Spinal cord (tissue), 10 donors: Measurements from ENCODE around the gene TACR2. TPM values are rescaled to one million over a fixed set of nuclear protein-coding genes. Genes with fewer than 3 reads are reported as not detected.

Experiments used
- DNase-seq, 6 donors: peaks; one replicate each; pipeline versions ENCODE4 v3.0.0 to v3.0.0-alpha.2; 2013 to 2015; ENCODE audit warnings: low spot score in 6 of 6, low read depth in 4 of 6
- H3K27ac ChIP-seq: one replicate; pipeline ENCODE4 v1.5.1; 2013; ENCODE audit warnings: low read depth, low read length, control low read depth
- H3K27me3 ChIP-seq: one replicate; pipeline ENCODE4 v1.6.1; 2013; ENCODE audit warnings: low read length; ENCODE audit not compliant: control insufficient read depth, insufficient read depth
- H3K36me3 ChIP-seq: one replicate; pipeline ENCODE4 v1.6.1; 2013; ENCODE audit warnings: low read length; ENCODE audit not compliant: control insufficient read depth, insufficient read depth
- H3K4me1 ChIP-seq: one replicate; pipeline ENCODE4 v1.6.1; 2013; ENCODE audit warnings: low read length; ENCODE audit not compliant: control insufficient read depth, insufficient read depth
- H3K4me3 ChIP-seq: one replicate; pipeline ENCODE4 v1.5.1; 2013; ENCODE audit warnings: low read depth, low read length, control low read depth
- H3K9me3 ChIP-seq: one replicate; pipeline ENCODE4 v1.6.1; 2013; ENCODE audit warnings: low read length; ENCODE audit not compliant: control insufficient read depth, insufficient read depth
- WGBS: methylation state at CpG from one replicate; pipeline ENCODE4 v1.1.5; 2013; ENCODE audit warnings: missing lambda C conversion rate; ENCODE audit not compliant: insufficient coverage; 5-methylcytosine and 5-hydroxymethylcytosine counted together
- polyA plus RNA-seq, 2 donors: library from polyadenylated mRNA; unstranded; fragments of 120-200 nt; gene quantifications; one replicate each; pipeline ENCODE4 v1.2.1, GENCODE V29; 2013; ENCODE audit not compliant: insufficient read length in 2 of 2
- total RNA-seq, 2 donors: library from RNA; depleted of rRNA in 1 of 2; stranded (reverse); fragments of 120-200 nt in 1 of 2; fragments of >200 nt in 1 of 2; gene quantifications; one replicate each; pipeline versions ENCODE4 v1.2.3 to v1.2.4, GENCODE V29; 2013 to 2014
- donor health status: healthy.

The TACR2 gene
- total and polyA plus RNA-seq, 4 donors = 0.10 to 1.8 (median 1.0) TPM

DNA sequence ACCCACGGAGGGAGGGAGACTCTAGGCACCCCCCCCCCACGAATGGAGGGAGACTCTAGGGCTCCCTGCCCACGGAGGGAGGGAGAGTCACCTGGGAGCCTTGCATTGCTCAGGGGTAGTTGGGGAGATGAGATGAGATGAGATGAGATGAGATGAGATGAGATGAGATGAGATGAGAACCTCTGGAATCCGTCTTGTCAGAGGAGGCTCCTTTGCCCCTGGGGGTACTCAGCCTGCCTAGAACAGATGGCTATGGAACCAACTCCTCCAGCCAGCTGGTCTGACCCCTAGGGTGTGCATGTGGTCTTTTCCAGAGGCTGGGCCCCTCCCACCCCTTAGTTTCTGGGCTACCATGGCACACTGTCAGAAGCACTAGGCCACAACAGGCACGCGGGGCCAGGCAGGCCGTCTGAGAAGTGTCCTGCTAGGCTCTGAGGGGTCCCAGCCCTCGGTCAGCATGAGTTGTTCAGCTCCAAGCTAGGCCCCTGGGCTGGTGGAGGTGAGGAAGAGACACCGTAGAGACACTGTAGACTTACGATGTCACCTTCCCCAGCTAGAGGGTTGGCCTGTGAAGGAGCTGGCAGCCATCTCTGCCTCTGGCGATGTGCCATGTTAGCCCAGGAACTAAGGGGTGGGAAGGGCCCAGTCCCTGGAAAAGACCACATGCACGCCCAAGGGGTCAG, 43.3 kb upstream of the TACR2 start:
- H3K4me1 ChIP-seq = peaks cover 35% of the 10 kb centered on the region
- no peak for DNase-seq
- H3K4me3 ChIP-seq = no peak overlapping the region
- H3K9me3 ChIP-seq = no peaks in the 10 kb centered on the region
- peaks cover 2% of the 10 kb centered on the region for H3K36me3 ChIP-seq
- 85% methylated on average over 8 of the region's 12 CpGs for WGBS
- no peaks in the 10 kb centered on the region for H3K27me3 ChIP-seq
- peak overlapping the region; percentile 33 for H3K27ac ChIP-seq

DNA sequence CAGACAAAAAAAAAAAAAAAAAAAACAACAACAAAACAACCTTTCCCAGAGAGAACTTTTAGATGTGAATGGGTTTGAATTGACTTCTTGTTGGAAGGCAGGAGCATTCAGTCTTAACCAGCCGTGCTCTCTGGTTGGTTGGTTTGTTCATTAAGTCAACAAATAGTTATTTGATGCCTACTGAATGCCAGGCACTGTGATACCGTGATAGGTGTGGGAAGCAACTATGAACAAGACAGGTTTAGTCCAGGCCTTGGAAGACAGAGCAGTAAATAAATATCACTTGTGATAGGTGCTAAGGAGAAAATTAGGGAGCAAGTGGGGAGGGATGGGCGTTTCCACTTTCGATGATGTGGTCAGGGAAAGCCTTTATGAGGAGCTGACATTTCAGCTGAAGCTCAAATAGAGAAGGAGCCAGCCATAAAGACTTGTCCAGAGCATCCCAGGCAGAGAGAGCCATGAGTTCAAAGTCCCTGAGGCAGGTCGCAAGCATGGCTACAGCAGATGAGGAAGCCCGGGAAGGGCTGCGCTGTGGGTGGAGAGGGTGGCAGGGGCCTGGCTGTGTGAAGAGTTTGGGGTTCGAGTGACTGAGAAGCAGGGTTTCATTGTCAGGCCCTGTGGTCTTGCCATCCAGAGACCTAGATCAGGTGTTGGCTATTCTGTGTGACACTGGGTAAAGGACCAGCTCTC, 42.5 kb upstream of the TACR2 start:
- no peak for DNase-seq
- Histone ChIP-seq H3K36me3 (peaks cover 2% of the 10 kb centered on the region), H3K27me3 (no peaks in the 10 kb centered on the region), H3K4me3 (no peak overlapping the region), H3K9me3 (no peaks in the 10 kb centered on the region), H3K27ac (no peak overlapping the region), H3K4me1 (peaks cover 27% of the 10 kb centered on the region)
- WGBS = 96% methylated on average over 8 of the region's 8 CpGs

DNA sequence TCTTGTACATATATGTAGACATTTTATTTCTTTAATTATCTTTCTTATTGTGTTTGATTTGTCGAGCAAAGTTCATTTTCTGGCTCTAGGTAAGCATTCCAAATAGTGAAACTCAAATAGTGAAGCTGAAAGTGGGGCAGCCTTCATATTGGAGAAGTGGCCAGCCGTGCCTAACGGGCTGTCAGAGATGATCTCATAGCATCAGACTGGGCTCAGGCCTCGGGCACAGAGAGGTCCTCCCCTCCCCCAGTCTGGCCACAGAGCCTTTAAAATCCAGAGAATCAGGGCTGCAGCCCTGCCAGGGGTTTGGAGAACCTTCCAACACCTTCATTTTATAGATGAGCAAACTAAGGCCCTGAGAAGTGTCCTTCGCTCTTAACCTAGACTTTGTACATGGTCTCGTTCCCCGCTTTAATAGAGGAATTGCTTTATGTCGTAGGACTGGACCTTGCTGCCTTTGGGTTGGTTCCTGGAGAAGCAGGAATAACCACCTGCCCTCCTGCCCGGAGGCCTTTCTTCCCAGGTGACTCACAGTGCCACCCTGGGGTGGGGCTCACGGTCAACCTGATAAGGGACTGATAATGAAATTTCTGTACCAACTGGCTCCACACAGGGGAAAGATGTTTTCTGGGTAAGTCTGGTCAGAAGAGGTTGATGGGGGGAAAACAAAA, 41.8 kb upstream of the TACR2 start:
- Histone ChIP-seq H3K27ac (peak overlapping the region; percentile 6), H3K9me3 (no peaks in the 10 kb centered on the region), H3K4me1 (peaks cover 23% of the 10 kb centered on the region), H3K4me3 (no peak overlapping the region), H3K36me3 (peaks cover 2% of the 10 kb centered on the region), H3K27me3 (no peaks in the 10 kb centered on the region)
- 80% methylated on average over 7 of the region's 10 CpGs for WGBS
- no peak for DNase-seq

DNA sequence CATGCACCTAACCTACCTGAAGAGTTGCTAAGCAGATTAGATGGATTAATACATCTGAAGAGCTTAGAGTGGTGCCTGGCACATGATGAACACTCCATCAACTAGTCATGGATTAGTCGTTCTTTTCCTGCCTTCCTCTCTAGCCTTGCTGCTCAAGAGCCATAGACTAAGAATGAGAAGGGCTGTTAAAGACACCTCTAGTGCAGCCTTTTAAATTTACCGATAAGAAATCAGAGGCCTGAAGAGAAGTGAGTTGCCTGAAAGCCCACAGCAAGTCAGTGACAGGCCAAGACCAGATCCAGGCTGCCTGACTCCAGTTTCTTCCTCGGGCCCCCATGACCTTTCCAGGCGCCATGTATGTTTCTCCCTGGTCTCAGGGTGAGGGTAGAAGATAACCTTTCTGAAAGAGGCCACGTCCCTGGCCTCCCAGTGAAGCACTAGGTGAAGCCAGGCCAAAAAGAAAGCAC, 41.1 kb upstream of the TACR2 start:
- Histone ChIP-seq H3K27me3 (no peaks in the 10 kb centered on the region), H3K4me1 (peaks cover 23% of the 10 kb centered on the region), H3K27ac (no peak overlapping the region)

DNA sequence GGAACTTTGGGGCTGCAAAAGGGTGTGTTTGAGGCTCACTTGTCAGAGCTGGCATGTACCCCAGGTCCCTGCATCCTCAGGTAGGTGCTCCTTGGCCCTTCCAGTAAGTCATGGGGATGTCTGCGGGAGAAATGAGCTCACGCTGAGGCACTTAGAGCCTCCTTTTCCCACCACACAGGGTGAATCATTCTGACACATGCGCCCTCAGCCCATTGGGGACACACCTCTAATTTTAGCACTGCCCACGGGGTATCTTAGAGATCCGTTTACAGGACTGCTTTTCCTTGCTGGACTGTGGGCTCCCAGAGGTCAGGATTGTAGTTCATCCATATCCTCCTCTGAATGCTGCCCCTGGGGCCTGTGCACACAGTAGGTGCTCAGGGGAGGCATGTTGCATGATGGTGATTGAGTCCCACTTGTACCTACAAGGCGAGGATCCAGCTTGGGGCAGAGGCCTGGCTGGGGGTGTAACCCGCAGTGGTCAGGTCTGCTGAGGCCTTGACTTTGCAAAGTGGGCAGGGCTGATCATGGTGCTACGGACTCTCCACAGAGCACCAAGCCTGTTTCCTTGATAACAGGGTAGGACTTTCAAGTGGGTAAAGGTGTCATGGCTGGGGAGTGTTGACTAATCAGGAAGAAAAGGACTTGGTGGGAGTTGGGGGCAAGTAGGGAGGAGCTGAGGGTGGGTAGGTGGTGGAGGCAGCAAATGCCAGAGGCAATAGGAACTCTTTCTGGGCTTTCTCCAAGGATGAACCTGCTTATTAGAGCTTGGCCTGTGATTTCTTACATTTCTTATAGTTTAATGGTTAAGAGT, 40.4 kb upstream of the TACR2 start:
- no peak overlapping the region for H3K4me3 ChIP-seq
- peaks cover 23% of the 10 kb centered on the region for H3K4me1 ChIP-seq
- no peak overlapping the region for H3K27ac ChIP-seq
- WGBS = 94% methylated on average over 8 of the region's 8 CpGs
- no peak for DNase-seq
- H3K9me3 ChIP-seq = no peaks in the 10 kb centered on the region
- H3K36me3 ChIP-seq = peaks cover 2% of the 10 kb centered on the region
- H3K27me3 ChIP-seq = no peaks in the 10 kb centered on the region

More for the DNA sequence above, 41.1 kb upstream of the TACR2 start:
- peaks cover 2% of the 10 kb centered on the region for H3K36me3 ChIP-seq
- 85% methylated on average over 4 of the region's 5 CpGs for WGBS
- no peaks in the 10 kb centered on the region for H3K9me3 ChIP-seq
- H3K4me3 ChIP-seq = no peak overlapping the region
- DNase-seq = no peak

DNA sequence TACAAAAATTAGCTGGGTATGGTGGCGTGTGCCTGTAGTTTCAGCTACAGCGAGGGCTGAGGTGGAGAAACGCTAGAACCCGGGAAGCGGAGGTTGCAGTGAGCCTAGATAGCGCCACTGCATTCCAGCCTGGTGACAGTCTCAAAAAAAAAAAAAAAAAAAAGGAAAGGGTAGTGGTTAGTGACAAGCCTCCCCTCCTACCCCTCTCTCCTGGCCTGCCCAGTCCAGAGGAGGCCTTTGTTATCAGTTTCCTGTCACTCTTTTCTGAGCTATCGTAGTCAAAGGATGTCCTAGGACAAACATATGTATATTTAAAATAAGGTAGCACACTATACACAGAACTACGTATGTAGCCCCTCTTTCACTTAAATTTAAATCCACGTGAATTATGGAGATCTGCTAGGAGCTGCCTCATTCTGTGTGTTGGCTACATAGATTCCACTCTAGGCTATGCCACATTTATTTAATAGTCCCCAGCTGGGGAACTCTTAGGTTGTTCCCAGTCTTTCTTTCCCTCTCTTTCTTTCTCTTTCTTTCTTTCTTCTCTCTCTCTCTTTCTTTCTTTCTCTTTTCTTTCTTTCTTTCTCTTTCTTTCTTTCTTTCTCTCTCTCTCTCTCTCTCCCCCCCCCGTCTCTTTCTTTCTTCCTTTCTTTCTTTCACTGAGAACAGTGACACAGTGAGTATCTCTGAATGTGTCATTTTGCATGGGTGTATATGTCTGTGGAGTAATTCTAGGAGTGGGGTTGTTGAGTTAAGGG, 38.5 kb upstream of the TACR2 start:
- H3K27ac ChIP-seq = no peak overlapping the region
- H3K4me3 ChIP-seq = no peak overlapping the region
- WGBS = 80% methylated on average over 2 of the region's 10 CpGs
- H3K36me3 ChIP-seq = peaks cover 2% of the 10 kb centered on the region
- DNase-seq = no peak
- H3K9me3 ChIP-seq = no peaks in the 10 kb centered on the region
- peaks cover 28% of the 10 kb centered on the region for H3K4me1 ChIP-seq
- peaks cover 4% of the 10 kb centered on the region for H3K27me3 ChIP-seq

DNA sequence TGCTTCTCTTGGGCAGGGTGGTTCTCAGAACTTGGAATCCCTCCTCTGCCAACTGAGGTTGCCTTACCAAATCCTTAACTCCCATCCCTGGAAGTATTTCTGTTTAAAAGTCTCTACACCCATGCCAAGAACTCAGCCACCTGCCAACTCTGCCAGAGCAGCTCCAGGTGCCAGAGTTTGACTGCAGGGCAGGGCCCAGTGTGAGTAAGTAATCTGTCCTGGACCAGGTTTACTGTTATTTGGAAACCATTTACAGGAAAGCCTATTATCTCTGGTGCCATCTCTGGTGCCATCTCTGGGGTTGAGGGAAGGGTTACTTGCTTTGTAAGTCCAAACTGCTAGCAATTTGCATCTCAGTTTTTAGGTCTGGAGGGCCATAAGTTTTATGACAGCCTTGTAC, 37.1 kb upstream of the TACR2 start:
- H3K4me3 ChIP-seq = no peak overlapping the region
- no peak for DNase-seq
- peaks cover 4% of the 10 kb centered on the region for H3K27me3 ChIP-seq
- no peaks in the 10 kb centered on the region for H3K9me3 ChIP-seq
- no peaks in the 10 kb centered on the region for H3K36me3 ChIP-seq
- peaks cover 24% of the 10 kb centered on the region for H3K4me1 ChIP-seq
- no peak overlapping the region for H3K27ac ChIP-seq

DNA sequence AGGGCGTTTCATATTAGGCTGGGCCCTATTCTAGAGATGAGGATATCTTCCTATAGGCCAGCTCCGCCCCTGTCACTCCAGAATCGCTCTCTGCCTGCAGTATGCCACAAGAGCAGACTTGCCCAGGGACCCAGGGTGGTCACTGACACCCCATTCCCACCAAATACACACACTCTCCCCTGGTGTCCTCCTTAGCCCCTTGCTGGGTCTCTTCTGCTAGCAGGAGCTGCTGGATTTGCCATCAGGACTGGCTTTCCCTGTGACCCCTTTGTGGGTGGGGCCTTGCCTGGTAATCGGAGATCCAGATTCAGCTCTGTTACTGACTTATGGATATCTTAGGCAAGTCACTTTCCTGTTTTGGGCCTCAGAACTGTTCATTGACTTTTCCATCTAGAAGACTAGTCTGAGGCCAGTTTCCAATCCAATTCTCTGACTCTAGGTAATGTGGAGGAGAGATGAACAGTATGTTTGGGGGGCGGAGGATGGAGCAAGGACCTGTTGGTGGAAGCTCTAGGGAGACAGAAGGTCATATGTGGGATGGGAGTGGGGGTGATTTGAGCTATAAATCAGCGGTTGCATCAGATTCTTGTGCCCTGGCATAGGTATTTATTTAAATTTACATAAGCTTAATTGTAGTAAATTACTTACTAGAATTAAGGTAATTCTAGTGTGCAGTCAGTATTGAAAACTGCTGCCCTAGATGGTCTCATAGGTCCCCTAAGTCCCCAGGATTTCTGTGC, 36.1 kb upstream of the TACR2 start:
- H3K27ac ChIP-seq = no peak overlapping the region
- H3K4me1 ChIP-seq = peaks cover 21% of the 10 kb centered on the region
- no peak overlapping the region for H3K4me3 ChIP-seq
- no peaks in the 10 kb centered on the region for H3K36me3 ChIP-seq
- no peak for DNase-seq
- WGBS = 95% methylated on average over 5 of the region's 6 CpGs
- H3K27me3 ChIP-seq = peaks cover 4% of the 10 kb centered on the region
- no peaks in the 10 kb centered on the region for H3K9me3 ChIP-seq
